Measurements from ENCODE around the gene GJB3.
A peak's percentile ranks its signal among the peaks of the same experiment; 100 is the strongest.

GJB3 gene

DNA sequence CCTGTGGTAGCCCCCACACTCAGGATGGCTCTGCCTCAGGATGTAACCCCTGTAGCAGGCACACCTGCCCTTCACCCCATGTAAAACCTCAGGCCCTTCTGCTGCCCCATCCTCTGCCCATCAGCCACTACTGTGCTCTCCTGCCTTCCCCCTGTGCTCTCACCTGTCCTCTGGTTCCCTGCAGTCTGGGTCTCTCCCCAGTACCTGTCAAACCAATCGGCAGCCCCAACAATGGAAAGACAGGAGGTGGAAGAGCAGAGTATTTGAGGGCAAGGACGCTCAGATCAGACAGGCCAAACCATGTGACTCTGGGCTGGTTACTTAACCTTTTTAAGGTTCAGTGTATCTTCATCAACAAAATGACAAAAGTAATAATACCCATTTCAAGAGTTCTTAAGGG, 47.6 kb downstream of the GJB3 start:
- Histone ChIP-seq H3K27ac (replicated peaks) (no peak overlapping the region), H3K4me3 (replicated peaks; ENCODE audit: insufficient read depth, low read length) (no peak overlapping the region), H3K27me3 (ENCODE audit: insufficient read depth, poor library complexity, severe bottlenecking) (no peaks in the 10 kb centered on the region)
- TF ChIP-seq POLR2AphosphoS5 (IDR thresholded peaks at IDR 0.05; ENCODE audit: low read depth) (no peak), GABPA (IDR thresholded peaks at IDR 0.05; ENCODE audit: low read depth) (no peak), SPI1 (IDR thresholded peaks at IDR 0.05; ENCODE audit: borderline replicate concordance, low read depth) (no peak)
- TF ChIP-seq, protein P1, sequence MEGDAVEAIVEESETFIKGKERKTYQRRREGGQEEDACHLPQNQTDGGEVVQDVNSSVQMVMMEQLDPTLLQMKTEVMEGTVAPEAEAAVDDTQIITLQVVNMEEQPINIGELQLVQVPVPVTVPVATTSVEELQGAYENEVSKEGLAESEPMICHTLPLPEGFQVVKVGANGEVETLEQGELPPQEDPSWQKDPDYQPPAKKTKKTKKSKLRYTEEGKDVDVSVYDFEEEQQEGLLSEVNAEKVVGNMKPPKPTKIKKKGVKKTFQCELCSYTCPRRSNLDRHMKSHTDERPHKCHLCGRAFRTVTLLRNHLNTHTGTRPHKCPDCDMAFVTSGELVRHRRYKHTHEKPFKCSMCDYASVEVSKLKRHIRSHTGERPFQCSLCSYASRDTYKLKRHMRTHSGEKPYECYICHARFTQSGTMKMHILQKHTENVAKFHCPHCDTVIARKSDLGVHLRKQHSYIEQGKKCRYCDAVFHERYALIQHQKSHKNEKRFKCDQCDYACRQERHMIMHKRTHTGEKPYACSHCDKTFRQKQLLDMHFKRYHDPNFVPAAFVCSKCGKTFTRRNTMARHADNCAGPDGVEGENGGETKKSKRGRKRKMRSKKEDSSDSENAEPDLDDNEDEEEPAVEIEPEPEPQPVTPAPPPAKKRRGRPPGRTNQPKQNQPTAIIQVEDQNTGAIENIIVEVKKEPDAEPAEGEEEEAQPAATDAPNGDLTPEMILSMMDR (IDR thresholded peaks at IDR 0.05; ENCODE audit: insufficient read depth, low read length), result no peak
- TF ChIP-seq, protein P2, sequence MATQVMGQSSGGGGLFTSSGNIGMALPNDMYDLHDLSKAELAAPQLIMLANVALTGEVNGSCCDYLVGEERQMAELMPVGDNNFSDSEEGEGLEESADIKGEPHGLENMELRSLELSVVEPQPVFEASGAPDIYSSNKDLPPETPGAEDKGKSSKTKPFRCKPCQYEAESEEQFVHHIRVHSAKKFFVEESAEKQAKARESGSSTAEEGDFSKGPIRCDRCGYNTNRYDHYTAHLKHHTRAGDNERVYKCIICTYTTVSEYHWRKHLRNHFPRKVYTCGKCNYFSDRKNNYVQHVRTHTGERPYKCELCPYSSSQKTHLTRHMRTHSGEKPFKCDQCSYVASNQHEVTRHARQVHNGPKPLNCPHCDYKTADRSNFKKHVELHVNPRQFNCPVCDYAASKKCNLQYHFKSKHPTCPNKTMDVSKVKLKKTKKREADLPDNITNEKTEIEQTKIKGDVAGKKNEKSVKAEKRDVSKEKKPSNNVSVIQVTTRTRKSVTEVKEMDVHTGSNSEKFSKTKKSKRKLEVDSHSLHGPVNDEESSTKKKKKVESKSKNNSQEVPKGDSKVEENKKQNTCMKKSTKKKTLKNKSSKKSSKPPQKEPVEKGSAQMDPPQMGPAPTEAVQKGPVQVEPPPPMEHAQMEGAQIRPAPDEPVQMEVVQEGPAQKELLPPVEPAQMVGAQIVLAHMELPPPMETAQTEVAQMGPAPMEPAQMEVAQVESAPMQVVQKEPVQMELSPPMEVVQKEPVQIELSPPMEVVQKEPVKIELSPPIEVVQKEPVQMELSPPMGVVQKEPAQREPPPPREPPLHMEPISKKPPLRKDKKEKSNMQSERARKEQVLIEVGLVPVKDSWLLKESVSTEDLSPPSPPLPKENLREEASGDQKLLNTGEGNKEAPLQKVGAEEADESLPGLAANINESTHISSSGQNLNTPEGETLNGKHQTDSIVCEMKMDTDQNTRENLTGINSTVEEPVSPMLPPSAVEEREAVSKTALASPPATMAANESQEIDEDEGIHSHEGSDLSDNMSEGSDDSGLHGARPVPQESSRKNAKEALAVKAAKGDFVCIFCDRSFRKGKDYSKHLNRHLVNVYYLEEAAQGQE (IDR thresholded peaks at IDR 0.05; ENCODE audit: insufficient replicate concordance, low read depth), result no peak
- DNase-seq (ENCODE audit: low read depth in 1 of 2, low spot score in 1 of 2), result no peak

DNA sequence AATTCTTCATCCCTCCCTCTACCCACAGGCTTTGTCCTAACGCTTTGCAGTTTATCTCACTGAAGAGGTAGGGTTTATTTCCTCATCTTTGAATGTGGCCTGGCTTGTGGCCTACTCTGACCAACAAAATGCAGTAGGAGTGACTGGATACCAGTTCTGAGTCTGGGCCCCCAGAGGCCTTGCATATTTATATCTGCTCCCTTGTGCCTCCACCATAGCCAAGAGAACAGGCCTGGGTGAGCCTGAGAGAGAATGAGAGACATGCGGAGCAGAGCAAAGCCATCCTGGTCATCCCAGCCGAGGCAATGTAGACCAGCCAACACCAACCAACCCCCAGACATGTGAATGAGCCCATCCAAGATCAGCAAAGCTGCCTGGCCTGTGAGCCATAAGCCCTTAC, 48.2 kb downstream of the GJB3 start:
- H3K27me3 ChIP-seq (ENCODE audit: insufficient read depth, poor library complexity, severe bottlenecking), result no peaks in the 10 kb centered on the region
- TF ChIP-seq, protein P2 (IDR thresholded peaks at IDR 0.05; ENCODE audit: insufficient replicate concordance, low read depth), result no peak
- TF ChIP-seq SPI1 (IDR thresholded peaks at IDR 0.05; ENCODE audit: borderline replicate concordance, low read depth) (no peak), POLR2AphosphoS5 (IDR thresholded peaks at IDR 0.05; ENCODE audit: low read depth) (no peak), GABPA (IDR thresholded peaks at IDR 0.05; ENCODE audit: low read depth) (no peak)
- TF ChIP-seq, protein P1 (IDR thresholded peaks at IDR 0.05; ENCODE audit: insufficient read depth, low read length), result no peak
- peak; percentile 37 to 43 for DNase-seq (ENCODE audit: low read depth in 1 of 2, low spot score in 1 of 2)
- H3K27ac ChIP-seq (replicated peaks), result no peak overlapping the region
- H3K4me3 ChIP-seq (replicated peaks; ENCODE audit: insufficient read depth, low read length), result no peak overlapping the region

DNA sequence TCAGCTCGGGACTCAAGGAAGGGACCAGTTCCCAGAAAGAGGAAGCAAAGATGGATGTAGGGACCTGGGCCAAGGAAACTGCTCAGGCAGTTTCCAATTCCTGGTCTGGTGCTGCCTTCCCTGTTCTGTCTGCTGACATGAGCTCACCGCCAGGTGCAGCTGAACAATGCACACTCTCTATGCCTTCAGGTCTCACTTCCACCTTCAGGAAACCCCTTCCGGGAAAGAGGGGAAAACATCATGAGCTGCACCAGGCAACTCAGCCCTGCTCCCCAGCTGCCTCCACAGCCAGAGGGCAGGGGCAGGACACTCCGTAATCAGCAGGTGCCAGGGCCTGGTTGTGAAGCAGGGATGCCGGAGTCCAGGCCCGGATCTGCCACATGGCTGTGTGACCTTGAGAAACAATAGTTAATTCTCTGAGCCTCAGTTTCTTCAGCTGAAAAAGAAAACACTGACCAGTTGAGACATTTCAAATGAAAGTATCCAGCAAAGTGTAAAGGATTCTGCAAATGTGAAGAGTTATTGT, 50.8 kb downstream of the GJB3 start:
- no peaks in the 10 kb centered on the region for H3K27me3 ChIP-seq (ENCODE audit: insufficient read depth, poor library complexity, severe bottlenecking)
- TF ChIP-seq GABPA (IDR thresholded peaks at IDR 0.05; ENCODE audit: low read depth) (no peak), SPI1 (IDR thresholded peaks at IDR 0.05; ENCODE audit: borderline replicate concordance, low read depth) (no peak), POLR2AphosphoS5 (IDR thresholded peaks at IDR 0.05; ENCODE audit: low read depth) (no peak)
- TF ChIP-seq, protein P2 (IDR thresholded peaks at IDR 0.05; ENCODE audit: insufficient replicate concordance, low read depth), result no peak
- TF ChIP-seq, protein P1 (IDR thresholded peaks at IDR 0.05; ENCODE audit: insufficient read depth, low read length), result no peak
- H3K27ac ChIP-seq (replicated peaks), result no peak overlapping the region
- H3K4me3 ChIP-seq (replicated peaks; ENCODE audit: insufficient read depth, low read length), result no peak overlapping the region
- DNase-seq (ENCODE audit: low read depth in 1 of 2, low spot score in 1 of 2), result no peak

Data from HL-60 (cell line).